Peyer's patch (tissue), 4 donors: ENCODE measurements around the gene CDK6.

Source experiments
- POLR2A ChIP-seq, 2 donors: fragments of 450-650 bp; IDR thresholded peaks; one replicate each; pipeline ENCODE4 v1.5.1; 2017; ENCODE audit warnings: antibody characterized with exemption in 2 of 2, mild to moderate bottlenecking in 2 of 2, moderate library complexity in 2 of 2
- TF ChIP-seq, protein P1 (sequence below), 6 experiments: fragments of 450-650 bp in 4 of 6; fragments of 200-600 bp in 2 of 6; sonication (generic) in 1 of 6; IDR thresholded peaks; one replicate each; pipeline ENCODE4 v1.5.1; 2017 to 2019; ENCODE audit warnings: antibody characterized with exemption in 6 of 6, mild to moderate bottlenecking in 3 of 6, moderate library complexity in 1 of 6

GRCh38 chr7:92681633-92682032, 154.7 kb downstream of the CDK6 start:
- TF ChIP-seq, protein P1, sequence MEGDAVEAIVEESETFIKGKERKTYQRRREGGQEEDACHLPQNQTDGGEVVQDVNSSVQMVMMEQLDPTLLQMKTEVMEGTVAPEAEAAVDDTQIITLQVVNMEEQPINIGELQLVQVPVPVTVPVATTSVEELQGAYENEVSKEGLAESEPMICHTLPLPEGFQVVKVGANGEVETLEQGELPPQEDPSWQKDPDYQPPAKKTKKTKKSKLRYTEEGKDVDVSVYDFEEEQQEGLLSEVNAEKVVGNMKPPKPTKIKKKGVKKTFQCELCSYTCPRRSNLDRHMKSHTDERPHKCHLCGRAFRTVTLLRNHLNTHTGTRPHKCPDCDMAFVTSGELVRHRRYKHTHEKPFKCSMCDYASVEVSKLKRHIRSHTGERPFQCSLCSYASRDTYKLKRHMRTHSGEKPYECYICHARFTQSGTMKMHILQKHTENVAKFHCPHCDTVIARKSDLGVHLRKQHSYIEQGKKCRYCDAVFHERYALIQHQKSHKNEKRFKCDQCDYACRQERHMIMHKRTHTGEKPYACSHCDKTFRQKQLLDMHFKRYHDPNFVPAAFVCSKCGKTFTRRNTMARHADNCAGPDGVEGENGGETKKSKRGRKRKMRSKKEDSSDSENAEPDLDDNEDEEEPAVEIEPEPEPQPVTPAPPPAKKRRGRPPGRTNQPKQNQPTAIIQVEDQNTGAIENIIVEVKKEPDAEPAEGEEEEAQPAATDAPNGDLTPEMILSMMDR (IDR thresholded peaks at IDR 0.05), result no peak
- TF ChIP-seq POLR2A (IDR thresholded peaks at IDR 0.05), result no peak
